Thyroid gland (tissue), 4 donors: ENCODE measurements around the gene GNG14.

ENCODE experiments used
- CTCF ChIP-seq, 6 experiments: fragments of 200-600 bp in 3 of 6; fragments of 450-650 bp in 3 of 6; sonication (generic) in 3 of 6; IDR thresholded peaks; one replicate each; pipeline ENCODE4 v1.5.1; 2016 to 2019; ENCODE audit warnings: antibody characterized with exemption in 6 of 6, mild to moderate bottlenecking in 2 of 6, inconsistent platforms in 1 of 6, moderate library complexity in 1 of 6
- POLR2A ChIP-seq, 2 donors: fragments of 450-650 bp; IDR thresholded peaks; one replicate each; pipeline ENCODE4 v1.6.1; 2017; ENCODE audit warnings: antibody characterized with exemption in 2 of 2, mild to moderate bottlenecking in 2 of 2, moderate library complexity in 1 of 2

GRCh38 chr19:12647490-12648071, 40.2 kb upstream of the GNG14 start:
- TF ChIP-seq CTCF (IDR thresholded peaks at IDR 0.05) = no peak
- TF ChIP-seq POLR2A (IDR thresholded peaks at IDR 0.05) = no peak
